ENCODE data around the gene SPECC1.
"Not testable (repeated sequence)": the region's sequence is repeated elsewhere in the genome, so short reads cannot be mapped to it uniquely, and the experiment has no call there.

Gene SPECC1

DNA sequence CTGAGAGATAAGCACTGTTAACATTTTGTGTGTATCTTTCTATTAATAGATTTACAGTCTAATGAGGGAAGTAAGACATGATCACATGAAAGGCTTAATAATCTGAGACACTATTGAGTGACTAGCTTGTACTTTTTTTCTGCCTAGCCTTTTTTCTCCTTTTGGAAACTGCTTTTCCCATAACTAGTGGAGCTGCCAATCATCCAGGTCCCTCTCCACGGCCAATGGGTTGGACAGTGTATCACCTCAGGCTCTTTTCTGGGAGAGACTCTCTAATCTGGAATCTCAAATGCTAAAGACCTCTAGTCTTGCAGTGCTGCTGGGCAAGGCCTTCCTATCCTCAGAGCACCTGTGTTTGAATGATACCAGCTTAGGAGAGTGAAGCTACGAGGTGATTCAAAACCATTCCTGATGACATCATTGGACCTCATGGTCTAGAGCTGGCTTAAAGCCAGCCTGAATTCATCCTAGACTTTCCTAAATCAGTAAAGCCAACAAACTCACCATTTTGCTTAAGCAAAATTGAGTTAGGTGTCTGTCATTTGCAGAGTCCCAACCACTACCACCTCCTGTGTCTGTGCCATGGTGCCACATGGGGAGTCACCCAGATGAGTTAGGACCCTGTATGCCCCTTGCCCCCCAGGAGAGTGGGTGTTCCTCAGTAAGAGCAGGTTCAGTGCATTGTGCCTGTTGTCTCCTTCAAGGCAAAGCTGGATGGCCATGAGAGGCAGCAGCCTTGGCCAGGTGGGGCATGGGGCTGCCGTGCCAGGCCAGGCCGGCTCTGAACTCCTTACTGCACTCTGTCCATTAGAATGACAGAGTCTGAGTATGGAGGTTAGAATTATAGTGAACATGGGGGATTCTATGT lies 62.9 kb downstream of the SPECC1 start:
- no peak for DNase-seq

DNA sequence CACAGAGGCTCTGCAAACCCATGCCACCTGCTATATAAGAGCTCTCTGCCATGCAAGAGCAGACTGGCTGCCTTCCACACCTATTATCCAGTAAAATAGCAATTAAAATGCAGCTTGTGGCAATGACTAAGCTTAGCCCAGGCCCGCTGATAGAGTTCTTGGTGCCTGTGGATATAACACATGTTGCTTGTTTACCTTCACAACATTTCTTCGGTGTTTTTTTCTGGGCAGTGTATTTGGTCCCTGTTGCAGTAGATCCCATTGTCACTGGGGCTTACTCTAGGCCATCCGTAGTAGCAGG lies 63.5 kb downstream of the SPECC1 start:
- no peak for DNase-seq

- peak; percentile 66 for DNase-seq
Observed at GRCh38 chr17:20073055-20073979, 64.2 kb downstream of the SPECC1 start.

GRCh38 chr17:20074001-20074400 lies 64.8 kb downstream of the SPECC1 start:
- no peak for DNase-seq

DNA sequence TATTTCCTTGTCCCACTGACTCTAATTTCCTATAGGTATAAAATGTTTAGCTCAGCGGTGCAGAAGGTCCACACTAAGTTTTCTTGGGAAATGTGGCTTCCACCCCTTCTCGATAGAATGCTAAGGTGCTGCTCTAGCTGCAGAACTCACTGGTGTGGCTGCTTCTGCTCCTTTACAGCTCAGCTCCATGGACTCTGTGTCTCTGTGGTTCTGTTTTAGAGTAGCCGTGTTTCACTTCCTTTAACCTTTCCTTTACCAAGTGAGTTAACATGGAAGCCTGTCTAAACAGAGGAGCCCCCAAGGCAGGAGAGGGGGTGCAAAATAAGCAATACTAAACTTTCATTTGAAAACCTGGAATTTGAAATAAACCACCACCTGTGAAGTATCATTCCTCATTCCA lies 65.3 kb downstream of the SPECC1 start:
- DNase-seq: no peak

DNA sequence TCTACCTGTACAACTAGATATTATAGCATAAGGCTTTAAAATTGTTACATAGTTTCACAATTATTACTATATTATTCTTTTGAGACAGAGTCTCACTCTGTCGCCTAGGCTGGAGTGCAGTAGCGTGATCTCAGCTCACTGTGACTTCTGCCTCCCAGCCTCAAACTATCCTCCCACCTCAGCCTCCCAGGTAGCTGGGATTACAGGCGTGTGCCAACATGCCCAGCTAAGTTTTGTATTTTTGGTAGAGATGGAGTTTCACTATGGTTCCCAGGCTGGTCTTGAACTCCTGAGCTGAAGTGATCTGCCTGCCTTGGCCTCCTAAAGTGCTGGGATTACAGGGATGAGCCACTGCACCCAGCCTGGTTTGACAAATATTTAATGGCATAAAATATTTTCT lies 67.0 kb downstream of the SPECC1 start:
- not testable (repeated sequence) for DNase-seq

GRCh38 chr17:20077978-20078685 lies 69.0 kb downstream of the SPECC1 start:
- DNase-seq: no peak

- DNase-seq: no peak
Observed at GRCh38 chr17:20080513-20080912, 71.4 kb downstream of the SPECC1 start.

DNA sequence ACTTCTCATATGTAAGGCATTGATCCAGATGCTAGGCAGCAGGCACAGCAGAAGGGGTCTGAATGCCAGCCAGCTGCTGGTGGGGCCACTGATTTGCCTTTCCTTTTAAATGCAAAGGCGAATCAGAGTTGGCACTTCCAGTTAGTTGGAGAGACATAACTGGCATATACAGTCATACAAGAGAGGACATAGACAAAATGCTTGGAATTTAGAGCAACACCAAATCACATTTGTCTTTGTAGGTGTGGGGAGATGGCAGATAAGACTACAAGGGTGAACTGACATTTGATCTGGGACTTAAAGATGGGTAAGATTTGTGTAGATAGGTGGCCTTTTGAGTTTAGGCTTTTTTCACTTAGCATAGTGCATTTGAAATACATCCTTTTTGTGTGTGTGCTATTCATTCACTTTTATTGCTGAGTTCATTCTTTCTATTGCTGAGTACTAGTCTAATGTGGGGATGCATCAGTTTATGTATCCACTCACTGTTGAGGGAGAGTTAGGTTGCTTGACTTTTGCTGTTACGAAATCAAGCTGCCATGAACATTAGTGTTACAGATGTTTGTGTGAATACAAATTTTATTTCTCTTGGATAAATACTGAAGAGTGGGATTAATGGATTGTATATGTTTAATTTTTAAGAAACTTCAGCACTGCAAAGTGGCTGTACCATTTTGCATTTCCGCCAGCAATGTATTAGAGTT lies 74.1 kb downstream of the SPECC1 start:
- DNase-seq: no peak

GRCh38 chr17:20084621-20085282 lies 75.6 kb downstream of the SPECC1 start:
- no peak for DNase-seq

DNA sequence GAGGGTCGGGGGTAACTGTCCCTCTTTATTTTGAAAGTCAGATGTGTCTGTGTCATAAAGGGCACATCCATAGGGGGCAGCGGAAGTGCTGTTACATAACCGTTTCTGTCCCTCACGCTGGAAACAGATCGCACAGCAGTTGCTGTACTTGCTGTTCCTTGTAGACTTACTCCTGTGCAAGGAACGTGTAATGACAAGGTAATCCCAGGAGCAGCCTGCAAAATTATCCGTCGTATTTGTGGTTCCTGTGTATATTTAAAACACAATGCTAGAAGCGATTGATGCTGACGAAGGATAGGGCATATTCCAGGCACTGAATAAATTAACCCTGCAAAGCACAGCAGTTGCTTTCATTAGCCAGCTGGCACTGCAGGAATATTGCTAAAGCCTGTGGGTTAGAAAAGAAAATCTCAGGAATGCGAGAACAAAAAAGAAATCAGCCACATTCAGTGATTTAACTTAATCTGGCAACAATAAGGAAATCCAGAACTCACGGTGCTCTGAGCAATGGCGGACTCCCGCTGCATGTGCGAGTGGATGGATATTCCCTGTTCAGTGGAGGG lies 76.2 kb downstream of the SPECC1 start:
- no peak for DNase-seq

DNA sequence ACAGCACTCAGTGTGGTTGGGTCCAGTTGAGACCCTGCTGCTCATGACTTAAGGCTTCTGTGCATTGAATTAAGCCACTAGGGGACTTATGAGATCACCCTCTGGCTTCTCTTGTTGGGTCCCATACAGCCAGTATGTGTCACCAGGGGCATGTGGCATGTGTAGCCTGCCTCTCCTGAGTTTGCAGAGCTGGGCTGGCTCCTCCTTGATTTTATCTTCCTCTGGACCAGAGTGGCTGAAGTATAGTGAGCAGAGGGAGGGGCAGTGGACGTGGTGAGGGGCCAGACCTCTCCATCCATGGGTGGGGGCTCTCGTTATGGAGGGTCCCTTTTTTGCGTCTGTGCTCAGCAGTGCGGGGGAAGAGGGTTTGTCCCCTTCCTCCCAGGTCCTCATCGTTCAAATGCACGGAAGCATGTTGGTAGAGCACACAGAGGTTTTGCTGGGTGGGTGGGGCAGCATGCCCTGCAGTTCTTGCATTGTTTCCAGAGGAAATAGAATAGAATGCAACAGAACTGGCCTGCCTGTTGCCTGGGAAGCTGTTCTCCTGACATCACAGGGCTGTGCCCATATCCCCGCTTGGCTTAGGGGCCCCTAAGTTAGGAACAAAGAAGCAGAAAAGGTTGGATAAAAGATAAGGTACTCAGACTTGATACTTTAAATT lies 77.4 kb downstream of the SPECC1 start:
- no peak for DNase-seq

GRCh38 chr17:20087538-20088250 lies 78.5 kb downstream of the SPECC1 start:
- DNase-seq: no peak

- no peak for DNase-seq
Observed at GRCh38 chr17:20089756-20090547, 80.8 kb downstream of the SPECC1 start.

GRCh38 chr17:20091174-20092029 lies 82.2 kb downstream of the SPECC1 start:
- no peak for DNase-seq

GRCh38 chr17:20092261-20092867 lies 83.2 kb downstream of the SPECC1 start:
- DNase-seq: no peak

DNA sequence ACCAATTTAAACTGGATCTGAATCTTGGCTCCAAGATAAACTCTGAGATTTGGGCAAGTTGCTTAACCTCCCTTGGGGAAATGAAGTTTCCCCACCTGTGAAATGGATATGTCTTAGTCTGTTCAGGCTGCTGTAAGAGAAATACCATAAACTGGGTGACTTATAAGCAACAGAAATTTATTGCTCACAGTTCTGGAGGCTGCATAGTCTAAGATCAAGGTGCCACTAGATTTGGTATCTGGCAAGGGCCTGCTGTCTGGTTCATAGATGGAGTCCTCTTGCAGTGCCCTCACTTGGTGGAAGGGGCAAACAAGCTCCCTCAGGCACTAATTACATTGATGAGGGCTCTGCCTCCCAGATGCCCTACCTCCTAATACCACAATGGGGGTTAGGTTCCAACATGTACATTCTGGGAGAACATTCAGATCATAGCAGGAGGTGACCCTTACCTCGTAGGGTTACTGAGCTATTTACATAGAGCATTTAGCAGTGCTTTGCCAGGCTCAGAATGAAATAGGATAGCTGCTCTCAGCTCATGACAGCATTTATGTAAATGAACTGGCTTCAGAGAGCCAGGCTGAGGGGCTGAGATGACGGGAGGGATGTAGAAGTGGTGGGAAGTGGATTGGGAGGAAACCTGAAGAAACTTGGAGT lies 83.9 kb downstream of the SPECC1 start:
- no peak for DNase-seq

DNA sequence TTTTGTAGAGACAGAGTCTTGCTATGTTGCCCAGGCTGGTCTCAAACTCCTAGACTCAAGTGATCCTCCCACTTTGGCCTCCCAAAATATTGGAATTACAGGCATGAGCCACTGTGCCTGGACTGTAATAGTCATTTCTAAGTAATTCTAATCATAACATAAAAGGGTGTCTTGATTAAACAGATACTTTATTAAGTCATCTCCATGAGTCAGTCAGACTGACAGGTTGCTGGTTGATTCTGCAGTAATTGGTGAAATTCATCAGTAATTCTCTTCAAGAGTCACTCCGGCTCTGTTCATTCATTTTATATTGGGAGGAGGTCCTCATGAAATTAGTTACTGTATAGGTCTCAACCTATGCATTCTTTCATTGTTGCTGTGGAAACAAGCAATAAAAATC lies 85.6 kb downstream of the SPECC1 start:
- DNase-seq: no peak

Data from stimulated activated CD8-positive, alpha-beta memory T cell treated with anti-CD3 and anti-CD28 coated beads, Interleukin-4, amount 100 ng/mL, for 48 hours (primary cell).